Stomach smooth muscle (tissue), 2 donors: ENCODE data around the gene TMEM81.

ENCODE experiments used
- H3K27ac ChIP-seq: one replicate; pipeline ENCODE4 v1.7.0; 2013; ENCODE audit warnings: mild to moderate bottlenecking, low read length, inconsistent platforms
- H3K27me3 ChIP-seq, 2 donors: one replicate each; pipeline ENCODE4 v1.7.0; 2013; ENCODE audit warnings: low read length in 2 of 2; ENCODE audit not compliant: insufficient read depth in 2 of 2, control insufficient read depth in 1 of 2
- H3K36me3 ChIP-seq, 2 donors: one replicate each; pipeline ENCODE4 v1.7.0; 2013; ENCODE audit warnings: low read length in 2 of 2; ENCODE audit not compliant: control insufficient read depth in 2 of 2, insufficient read depth in 2 of 2
- H3K4me1 ChIP-seq: one replicate; pipeline ENCODE4 v1.7.0; 2013; ENCODE audit warnings: low read length; ENCODE audit not compliant: control insufficient read depth, insufficient read depth
- H3K4me3 ChIP-seq, 2 donors: one replicate each; pipeline ENCODE4 v1.7.0; 2013; ENCODE audit warnings: low read length in 2 of 2
- H3K9ac ChIP-seq, 2 donors: one replicate each; pipeline ENCODE4 v1.7.0; 2013; ENCODE audit warnings: low read length in 2 of 2, mild to moderate bottlenecking in 1 of 2
- H3K9me3 ChIP-seq, 2 donors: one replicate each; pipeline ENCODE4 v1.7.0; 2013; ENCODE audit warnings: low read length in 2 of 2; ENCODE audit not compliant: control insufficient read depth in 2 of 2
- donor health status: healthy.
- donor health status: Pancreatic carcinoma.

The TMEM81 gene

DNA sequence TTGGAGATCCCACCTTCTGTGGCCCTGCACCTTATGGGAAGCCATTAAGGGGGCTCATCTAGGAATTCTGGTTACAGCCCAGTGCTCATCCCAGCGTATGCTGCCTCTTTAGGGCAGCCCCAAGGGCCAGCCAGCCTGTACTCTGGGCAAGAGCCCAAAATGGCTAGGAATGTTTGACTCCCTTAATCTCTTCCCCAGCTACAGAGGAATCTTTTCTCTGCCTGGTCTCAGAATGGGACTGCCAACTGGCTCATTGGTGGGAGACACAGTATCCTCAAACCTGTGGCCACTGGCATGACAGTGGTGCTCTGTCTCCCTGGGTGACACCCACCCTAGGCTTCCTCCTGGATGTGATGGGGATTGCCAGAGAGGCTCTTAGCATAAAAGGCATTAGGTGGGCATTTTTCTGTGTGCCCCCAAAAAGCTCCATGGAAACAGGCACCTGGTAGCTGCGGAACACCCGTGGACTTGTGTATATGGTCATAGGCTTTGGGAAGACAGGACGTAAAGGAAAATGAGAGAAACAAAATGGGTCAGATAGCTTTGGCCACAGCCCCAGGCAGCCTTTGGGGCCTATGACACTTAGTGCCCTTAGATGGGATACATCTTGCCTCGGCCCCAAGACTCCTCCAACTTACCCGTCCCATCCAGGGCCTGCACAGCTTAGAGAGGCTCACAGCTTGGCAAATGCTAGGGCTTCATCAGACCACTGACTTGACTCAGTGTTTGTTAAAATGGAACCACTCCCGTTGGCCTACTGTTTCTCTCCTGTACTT lies 6.9 kb downstream of the TMEM81 start:
- Histone ChIP-seq H3K27me3 (no peaks in the 10 kb centered on the region), H3K9me3 (no peaks in the 10 kb centered on the region), H3K27ac (no peak overlapping the region), H3K4me3 (no peak overlapping the region), H3K4me1 (no peaks in the 10 kb centered on the region), H3K9ac (no peak overlapping the region), H3K36me3 (peaks cover 0 to 3% of the 10 kb centered on the region in 2 donors)

DNA sequence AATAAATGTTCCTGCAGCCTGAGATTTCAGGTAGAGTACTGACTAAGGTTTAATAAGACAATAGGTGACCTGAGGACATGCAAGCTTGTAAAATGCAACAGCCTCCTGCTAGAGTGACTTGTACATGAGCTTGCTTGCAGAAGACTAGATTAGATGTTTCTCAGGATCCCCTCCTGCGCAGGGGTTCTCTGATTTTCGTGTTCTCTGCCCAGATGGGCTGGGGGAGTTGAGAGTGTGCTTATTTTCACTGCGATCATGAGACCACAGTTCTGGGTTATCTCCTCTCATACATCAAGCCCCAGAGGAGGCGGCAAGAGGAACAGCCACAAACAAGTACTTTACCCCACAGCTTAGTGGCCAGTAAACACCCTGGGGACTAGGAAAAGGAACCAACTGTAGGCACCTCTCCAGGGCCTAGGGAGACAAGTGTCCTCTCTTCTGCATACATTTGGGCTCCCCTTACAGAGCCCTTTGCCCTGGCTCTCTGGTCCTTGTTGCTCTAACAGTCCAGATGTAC lies 8.0 kb downstream of the TMEM81 start:
- Histone ChIP-seq H3K9ac (no peak overlapping the region), H3K4me1 (no peaks in the 10 kb centered on the region), H3K9me3 (no peaks in the 10 kb centered on the region), H3K4me3 (no peak overlapping the region), H3K36me3 (peaks cover 0 to 3% of the 10 kb centered on the region in 2 donors), H3K27ac (no peak overlapping the region), H3K27me3 (no peaks in the 10 kb centered on the region)

DNA sequence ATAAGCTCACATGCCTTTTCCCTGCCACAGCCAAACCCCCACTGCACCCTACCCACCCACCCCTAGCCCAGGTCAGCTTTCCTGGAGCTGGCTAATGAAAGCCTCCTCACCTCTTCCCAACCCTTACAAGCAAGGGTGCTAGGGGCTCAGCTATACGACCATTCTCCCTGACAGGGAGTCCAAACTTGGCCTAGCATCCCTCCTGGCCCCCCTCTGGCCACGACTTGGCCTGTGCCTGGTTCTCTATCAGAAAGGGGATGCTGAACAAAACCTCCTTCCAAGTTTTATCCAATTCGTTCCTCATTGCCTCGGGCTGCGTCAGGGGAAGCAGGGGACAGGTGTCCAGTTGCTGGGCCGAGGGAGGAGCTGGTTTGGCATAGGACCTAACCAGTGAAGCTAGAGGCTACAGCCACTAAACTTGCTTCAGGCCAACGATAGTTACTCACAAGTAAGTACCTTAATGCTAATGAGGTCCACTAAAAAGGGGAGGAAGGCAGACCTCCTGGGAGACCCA lies 8.6 kb downstream of the TMEM81 start:
- H3K4me3 ChIP-seq: no peak overlapping the region
- no peak overlapping the region for H3K9ac ChIP-seq
- no peaks in the 10 kb centered on the region for H3K4me1 ChIP-seq
- H3K27ac ChIP-seq: no peak overlapping the region
- peaks cover 0 to 3% of the 10 kb centered on the region in 2 donors for H3K36me3 ChIP-seq
- no peaks in the 10 kb centered on the region for H3K9me3 ChIP-seq
- no peaks in the 10 kb centered on the region for H3K27me3 ChIP-seq

DNA sequence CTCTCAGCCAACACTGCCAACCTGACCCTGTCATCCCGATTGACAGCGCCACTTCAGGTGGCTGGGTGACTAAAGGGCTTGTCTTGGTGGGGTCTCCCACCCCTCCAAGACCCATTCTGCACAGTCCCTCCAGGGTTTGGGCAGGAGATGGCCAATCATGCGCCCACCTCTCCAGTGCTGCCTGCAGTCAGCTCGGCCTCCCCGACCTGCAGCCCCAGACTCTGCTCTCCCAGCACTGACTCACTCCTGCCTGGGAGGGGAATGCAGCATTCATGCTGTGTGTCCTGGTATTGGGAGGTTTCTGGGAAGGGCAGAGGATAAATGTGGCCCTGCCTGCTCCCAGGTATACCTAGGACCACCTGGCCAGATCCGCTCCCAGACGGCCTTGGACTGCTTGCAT lies 9.7 kb downstream of the TMEM81 start:
- Histone ChIP-seq H3K4me1 (no peaks in the 10 kb centered on the region), H3K27ac (no peak overlapping the region), H3K9ac (no peak overlapping the region), H3K36me3 (peaks cover 0 to 3% of the 10 kb centered on the region in 2 donors), H3K27me3 (no peaks in the 10 kb centered on the region), H3K9me3 (no peaks in the 10 kb centered on the region), H3K4me3 (no peak overlapping the region)

DNA sequence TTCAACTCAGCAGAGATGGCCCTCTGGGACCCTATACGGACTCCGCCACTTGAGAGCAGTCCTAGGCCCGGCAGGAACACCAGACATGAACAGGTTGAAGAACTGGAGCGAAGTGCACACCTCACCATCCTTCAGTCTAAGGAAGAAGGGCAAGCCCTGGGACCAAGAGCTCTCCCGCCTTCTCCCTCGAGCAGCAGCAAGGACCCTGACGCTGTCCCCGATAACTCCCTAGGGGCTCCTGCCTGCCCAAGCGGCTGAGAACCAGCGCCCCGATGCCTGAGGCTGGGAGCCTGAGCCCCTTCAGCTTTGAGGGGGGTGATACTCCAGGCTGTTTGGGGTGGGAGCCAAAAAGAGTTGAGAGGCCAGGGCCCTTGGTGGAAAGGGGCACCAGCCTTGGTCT lies 10.2 kb downstream of the TMEM81 start:
- Histone ChIP-seq H3K4me1 (no peaks in the 10 kb centered on the region), H3K36me3 (peaks cover 0 to 3% of the 10 kb centered on the region in 2 donors), H3K9ac (no peak overlapping the region), H3K9me3 (no peaks in the 10 kb centered on the region), H3K27ac (no peak overlapping the region), H3K4me3 (no peak overlapping the region), H3K27me3 (no peaks in the 10 kb centered on the region)

DNA sequence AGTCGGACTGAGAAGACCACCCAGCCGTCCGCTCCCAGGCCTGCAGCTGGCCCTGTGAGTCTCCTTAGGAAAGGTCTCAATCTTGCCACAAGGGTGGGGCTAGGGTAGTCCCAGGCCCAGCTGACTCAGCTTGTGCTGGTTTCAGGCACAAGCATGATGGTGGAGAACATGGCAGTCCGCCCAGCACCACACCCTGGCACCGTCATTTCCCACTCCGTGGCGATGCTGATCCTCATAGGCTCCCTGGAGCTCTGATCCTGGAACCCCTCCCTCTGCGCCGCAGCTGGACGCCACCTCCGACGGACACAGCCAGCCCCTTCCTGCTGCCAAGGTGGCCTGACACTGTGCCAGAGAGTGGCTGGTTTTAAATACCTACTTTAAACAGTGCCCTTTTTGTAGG lies 10.7 kb downstream of the TMEM81 start:
- H3K27ac ChIP-seq: no peak overlapping the region
- no peak overlapping the region for H3K4me3 ChIP-seq
- H3K9ac ChIP-seq: no peak overlapping the region
- peaks cover 0 to 3% of the 10 kb centered on the region in 2 donors for H3K36me3 ChIP-seq
- H3K9me3 ChIP-seq: no peaks in the 10 kb centered on the region
- H3K4me1 ChIP-seq: no peaks in the 10 kb centered on the region
- H3K27me3 ChIP-seq: no peaks in the 10 kb centered on the region

DNA sequence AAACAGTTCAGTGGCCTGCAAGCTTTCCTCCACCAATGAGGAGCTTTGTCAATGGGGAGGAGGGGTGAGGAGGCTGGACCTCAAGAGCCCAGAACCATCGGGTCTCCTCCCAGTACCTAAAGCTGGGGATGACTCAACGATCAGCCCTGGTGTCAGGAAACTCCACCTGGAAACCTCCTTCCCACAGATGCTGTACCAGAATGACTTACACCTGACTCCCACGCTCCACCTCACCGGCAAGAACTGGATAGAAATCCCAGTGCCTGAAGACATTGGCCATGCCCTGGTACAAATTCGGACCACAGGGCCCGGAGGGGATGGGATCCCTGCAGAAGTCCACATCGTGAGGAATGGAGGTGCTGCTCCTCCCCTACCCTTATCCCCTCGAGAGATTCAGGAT lies 11.4 kb downstream of the TMEM81 start:
- no peak overlapping the region for H3K27ac ChIP-seq
- H3K9me3 ChIP-seq: no peaks in the 10 kb centered on the region
- H3K36me3 ChIP-seq: peaks cover 0 to 3% of the 10 kb centered on the region in 2 donors
- H3K4me1 ChIP-seq: no peaks in the 10 kb centered on the region
- no peak overlapping the region for H3K4me3 ChIP-seq
- H3K27me3 ChIP-seq: no peaks in the 10 kb centered on the region
- no peak overlapping the region for H3K9ac ChIP-seq

DNA sequence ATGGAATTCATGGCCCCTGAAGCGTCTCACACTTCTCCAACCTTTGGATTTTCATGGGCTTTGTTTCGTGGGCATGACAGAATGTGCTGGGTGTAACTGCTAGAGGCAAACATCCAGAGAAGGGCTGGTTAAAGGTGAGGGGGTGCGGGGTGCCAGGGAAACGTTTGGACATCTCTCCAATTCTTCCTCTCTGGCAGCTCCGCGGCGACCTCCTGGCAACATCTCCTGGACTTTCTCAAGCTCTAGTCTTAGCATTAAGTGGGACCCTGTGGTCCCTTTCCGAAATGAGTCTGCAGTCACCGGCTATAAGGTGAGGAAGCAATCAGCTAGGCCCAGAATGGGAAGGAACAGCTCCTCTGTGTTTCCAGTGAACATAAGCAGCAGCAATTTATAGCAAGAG lies 12.0 kb downstream of the TMEM81 start:
- H3K27ac ChIP-seq: no peak overlapping the region
- no peaks in the 10 kb centered on the region for H3K27me3 ChIP-seq
- H3K4me1 ChIP-seq: no peaks in the 10 kb centered on the region
- no peak overlapping the region for H3K4me3 ChIP-seq
- H3K9me3 ChIP-seq: no peaks in the 10 kb centered on the region
- no peak overlapping the region for H3K9ac ChIP-seq
- H3K36me3 ChIP-seq: no peaks in the 10 kb centered on the region

DNA sequence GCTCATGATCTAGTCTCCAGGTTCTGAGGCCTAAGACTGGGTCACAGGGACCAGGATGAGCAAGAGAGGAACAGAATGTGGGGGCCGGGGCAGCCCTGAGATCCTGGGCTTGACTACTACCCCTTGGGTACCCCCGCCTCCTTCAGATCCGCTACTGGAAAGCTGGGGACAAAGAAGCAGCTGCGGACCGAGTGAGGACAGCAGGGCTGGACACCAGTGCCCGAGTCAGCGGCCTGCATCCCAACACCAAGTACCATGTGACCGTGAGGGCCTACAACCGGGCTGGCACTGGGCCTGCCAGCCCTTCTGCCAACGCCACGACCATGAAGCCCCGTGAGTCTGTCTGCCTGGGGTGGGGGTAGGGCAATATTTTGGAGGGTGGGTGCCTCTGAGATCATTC lies 12.5 kb downstream of the TMEM81 start:
- H3K4me1 ChIP-seq: no peaks in the 10 kb centered on the region
- no peaks in the 10 kb centered on the region for H3K27me3 ChIP-seq
- no peak overlapping the region for H3K4me3 ChIP-seq
- no peak overlapping the region for H3K9ac ChIP-seq
- no peak overlapping the region for H3K27ac ChIP-seq
- H3K36me3 ChIP-seq: no peaks in the 10 kb centered on the region
- H3K9me3 ChIP-seq: no peaks in the 10 kb centered on the region

DNA sequence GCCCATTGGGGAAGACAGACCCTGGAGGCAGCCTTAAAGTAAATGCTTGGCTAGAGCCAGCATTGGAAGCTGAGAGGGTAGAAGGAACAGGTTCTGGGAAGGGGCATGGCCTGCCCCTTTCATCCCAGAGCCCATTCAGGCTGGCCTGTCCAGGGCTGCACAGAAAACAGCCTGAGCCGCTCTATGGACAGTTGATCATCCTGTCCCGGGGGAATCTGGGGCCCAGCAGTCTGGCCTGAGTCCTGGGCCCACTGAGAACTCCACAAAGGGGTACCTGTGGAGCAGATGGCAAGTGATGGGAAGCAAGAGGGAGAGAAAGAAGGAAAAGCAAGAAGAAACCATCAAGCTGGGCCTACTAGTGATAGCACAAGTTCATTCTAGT lies 13.2 kb downstream of the TMEM81 start:
- Histone ChIP-seq H3K36me3 (no peaks in the 10 kb centered on the region), H3K9ac (no peak overlapping the region), H3K27me3 (no peaks in the 10 kb centered on the region), H3K27ac (no peak overlapping the region), H3K4me1 (no peaks in the 10 kb centered on the region), H3K4me3 (no peak overlapping the region), H3K9me3 (no peaks in the 10 kb centered on the region)
